ENCODE results near the gene STAT5A.

DNA sequence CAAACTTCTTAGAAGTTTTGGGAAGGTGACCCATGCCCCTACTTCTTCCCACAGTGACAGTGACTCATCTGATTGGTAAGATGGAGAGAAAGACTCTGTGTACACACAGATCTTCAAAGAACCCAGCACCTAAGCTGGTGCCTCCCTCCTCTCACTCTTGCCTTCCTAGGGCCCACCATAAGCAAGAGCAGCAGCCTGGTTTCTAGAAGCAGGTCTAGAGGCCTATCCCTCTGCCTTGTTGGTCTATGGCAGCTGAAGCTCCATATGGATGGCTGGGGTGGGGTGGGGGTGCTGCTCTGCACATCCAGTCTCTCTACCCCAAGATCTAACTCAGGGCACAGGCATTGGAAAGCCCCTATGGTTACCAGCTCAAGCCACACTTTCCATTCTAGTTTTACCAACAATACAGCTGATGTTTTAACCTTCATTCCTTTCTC lies 52.4 kb downstream of the STAT5A start:
- TF ChIP-seq, protein P1, sequence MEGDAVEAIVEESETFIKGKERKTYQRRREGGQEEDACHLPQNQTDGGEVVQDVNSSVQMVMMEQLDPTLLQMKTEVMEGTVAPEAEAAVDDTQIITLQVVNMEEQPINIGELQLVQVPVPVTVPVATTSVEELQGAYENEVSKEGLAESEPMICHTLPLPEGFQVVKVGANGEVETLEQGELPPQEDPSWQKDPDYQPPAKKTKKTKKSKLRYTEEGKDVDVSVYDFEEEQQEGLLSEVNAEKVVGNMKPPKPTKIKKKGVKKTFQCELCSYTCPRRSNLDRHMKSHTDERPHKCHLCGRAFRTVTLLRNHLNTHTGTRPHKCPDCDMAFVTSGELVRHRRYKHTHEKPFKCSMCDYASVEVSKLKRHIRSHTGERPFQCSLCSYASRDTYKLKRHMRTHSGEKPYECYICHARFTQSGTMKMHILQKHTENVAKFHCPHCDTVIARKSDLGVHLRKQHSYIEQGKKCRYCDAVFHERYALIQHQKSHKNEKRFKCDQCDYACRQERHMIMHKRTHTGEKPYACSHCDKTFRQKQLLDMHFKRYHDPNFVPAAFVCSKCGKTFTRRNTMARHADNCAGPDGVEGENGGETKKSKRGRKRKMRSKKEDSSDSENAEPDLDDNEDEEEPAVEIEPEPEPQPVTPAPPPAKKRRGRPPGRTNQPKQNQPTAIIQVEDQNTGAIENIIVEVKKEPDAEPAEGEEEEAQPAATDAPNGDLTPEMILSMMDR (IDR thresholded peaks at IDR 0.05): no peak
- TF ChIP-seq POLR2A (IDR thresholded peaks at IDR 0.05; ENCODE audit: low read depth): no peak

All from esophagus muscularis mucosa (tissue), 3 donors.